H9 (cell line): ENCODE measurements around the gene DPH5. TPM values are rescaled to one million over a fixed set of nuclear protein-coding genes. Genes with fewer than 3 reads are reported as not detected.

Experiments used
- DNase-seq: peaks from one replicate; pipeline ENCODE4 v3.0.0-alpha.2; 2017
- H2AFZ ChIP-seq: one replicate; pipeline ENCODE4 v1.6.1; 2013; ENCODE audit warnings: mild to moderate bottlenecking, low read length, control low read depth, moderate library complexity
- H2AK5ac ChIP-seq: 2 replicates; pipeline ENCODE4 v1.6.1; 2013; ENCODE audit warnings: low read length, control low read depth, mixed read lengths; ENCODE audit not compliant: insufficient read length
- H2BK120ac ChIP-seq: one replicate; pipeline ENCODE4 v1.6.1; 2013; ENCODE audit warnings: low read depth, mild to moderate bottlenecking, low read length, control low read depth, inconsistent platforms; ENCODE audit not compliant: poor library complexity, severe bottlenecking
- H2BK12ac ChIP-seq: 2 replicates; pipeline ENCODE4 v1.6.1; 2013; ENCODE audit warnings: low read length, control low read depth, mixed read lengths, low read depth; ENCODE audit not compliant: insufficient read length
- H2BK15ac ChIP-seq: 2 replicates; pipeline ENCODE4 v1.6.1; 2013; ENCODE audit warnings: low read depth, low read length, control low read depth
- H2BK20ac ChIP-seq: one replicate; pipeline ENCODE4 v1.6.1; 2013; ENCODE audit warnings: low read depth, mild to moderate bottlenecking, low read length, control low read depth, inconsistent platforms; ENCODE audit not compliant: poor library complexity, severe bottlenecking
- H2BK5ac ChIP-seq: 2 replicates; pipeline ENCODE4 v1.6.1; 2013; ENCODE audit warnings: low read length, control low read depth, mixed read lengths; ENCODE audit not compliant: insufficient read length
- H3K14ac ChIP-seq: 2 replicates; pipeline ENCODE4 v1.6.1; 2013; ENCODE audit warnings: low read length, control low read depth; ENCODE audit not compliant: insufficient read depth
- H3K18ac ChIP-seq: 2 replicates; pipeline ENCODE4 v1.6.1; 2013; ENCODE audit warnings: low read depth, mild to moderate bottlenecking, mixed read lengths, low read length, control low read depth; ENCODE audit not compliant: insufficient read length
- H3K23ac ChIP-seq: 2 replicates; pipeline ENCODE4 v1.6.1; 2013; ENCODE audit warnings: low read length, control low read depth, mixed read lengths, low read depth; ENCODE audit not compliant: insufficient read length
- H3K23me2 ChIP-seq: 2 replicates; pipeline ENCODE4 v1.6.1; 2013; ENCODE audit warnings: low read depth, mild to moderate bottlenecking, mixed read lengths, low read length, control low read depth; ENCODE audit not compliant: insufficient read length, poor library complexity, severe bottlenecking
- H3K27ac ChIP-seq: 2 replicates; pipeline ENCODE4 v1.5.1; 2013; ENCODE audit warnings: low read length, control low read depth, mixed read lengths, low read depth; ENCODE audit not compliant: insufficient read length
- H3K27me3 ChIP-seq: 2 replicates; pipeline ENCODE4 v1.6.1; 2013; ENCODE audit warnings: low read length, control low read depth, inconsistent platforms; ENCODE audit not compliant: insufficient read depth
- H3K4ac ChIP-seq: 2 replicates; pipeline ENCODE4 v1.6.1; 2013; ENCODE audit warnings: low read depth, mild to moderate bottlenecking, control low read depth, inconsistent platforms, low read length, moderate library complexity
- H3K4me1 ChIP-seq: 2 replicates; pipeline ENCODE4 v1.6.1; 2013; ENCODE audit warnings: low read length, control low read depth, inconsistent platforms; ENCODE audit not compliant: insufficient read depth
- H3K4me2 ChIP-seq: 2 replicates; pipeline ENCODE4 v1.6.1; 2013; ENCODE audit warnings: low read length, control low read depth, mixed read lengths; ENCODE audit not compliant: insufficient read length, insufficient read depth
- H3K56ac ChIP-seq: 2 replicates; pipeline ENCODE4 v1.6.1; 2013; ENCODE audit warnings: low read depth, mild to moderate bottlenecking, mixed read lengths, low read length, control low read depth; ENCODE audit not compliant: insufficient read length
- H3K79me1 ChIP-seq: 2 replicates; pipeline ENCODE4 v1.6.1; 2013; ENCODE audit warnings: low read depth, mild to moderate bottlenecking, moderate library complexity, low read length, control low read depth, inconsistent platforms; ENCODE audit not compliant: insufficient read depth, poor library complexity, severe bottlenecking
- H3K79me2 ChIP-seq: 2 replicates; pipeline ENCODE4 v1.6.1; 2013; ENCODE audit warnings: low read length, control low read depth, inconsistent platforms; ENCODE audit not compliant: insufficient read depth
- H3K9ac ChIP-seq: 2 replicates; pipeline ENCODE4 v1.6.1; 2013; ENCODE audit warnings: low read length, control low read depth, mixed read lengths; ENCODE audit not compliant: insufficient read length; ENCODE audit errors: extremely low read depth
- H3K9me3 ChIP-seq: one replicate; pipeline ENCODE4 v1.6.1; 2013; ENCODE audit warnings: low read depth, low read length, inconsistent platforms; ENCODE audit not compliant: control insufficient read depth
- H3T11ph ChIP-seq: one replicate; pipeline ENCODE4 v1.6.1; 2013; ENCODE audit warnings: mild to moderate bottlenecking, low read length, control low read depth, inconsistent platforms
- H4K20me1 ChIP-seq: one replicate; pipeline ENCODE4 v1.6.1; 2013; ENCODE audit not compliant: control insufficient read depth, insufficient read length, insufficient read depth
- H4K5ac ChIP-seq: 2 replicates; pipeline ENCODE4 v1.6.1; 2013; ENCODE audit warnings: low read depth, mild to moderate bottlenecking, mixed read lengths, low read length, control low read depth; ENCODE audit not compliant: insufficient read length
- H4K8ac ChIP-seq: replicated peaks from 2 replicates; pipeline ENCODE4 v1.6.1; 2013; ENCODE audit warnings: low read length, control low read depth, mixed read lengths, low read depth; ENCODE audit not compliant: insufficient read length
- H4K91ac ChIP-seq: 2 replicates; pipeline ENCODE4 v1.6.1; 2013; ENCODE audit warnings: low read depth, mild to moderate bottlenecking, moderate library complexity, mixed read lengths, low read length, control low read depth; ENCODE audit not compliant: insufficient read length
- H3K27ac Mint-ChIP-seq, 3 experiments: 2 replicates in 2 of 3; 3 replicates in 1 of 3; pipeline ENCODE4 v1.8.0; 2020 to 2021; ENCODE audit warnings: mixed read lengths in 3 of 3, mild to moderate bottlenecking in 1 of 3, moderate library complexity in 1 of 3
- H3K27me3 Mint-ChIP-seq: 2 replicates; pipeline ENCODE4 v1.8.0; 2021; ENCODE audit warnings: low read depth, mild to moderate bottlenecking, moderate library complexity, mixed read lengths
- H3K36me3 Mint-ChIP-seq, 3 experiments: 2 replicates in 2 of 3; 3 replicates in 1 of 3; pipeline ENCODE4 v1.8.0; 2020 to 2021; ENCODE audit warnings: low read depth in 3 of 3, mixed read lengths in 3 of 3; ENCODE audit not compliant: insufficient read depth in 1 of 3
- H3K4me1 Mint-ChIP-seq, 2 experiments: 2 replicates each; pipeline ENCODE4 v1.8.0; 2020; ENCODE audit warnings: mixed read lengths in 2 of 2
- H3K4me3 Mint-ChIP-seq, 2 experiments: 2 replicates in 1 of 2; 3 replicates in 1 of 2; pipeline ENCODE4 v1.8.0; 2020 to 2021; ENCODE audit warnings: mild to moderate bottlenecking in 2 of 2, mixed read lengths in 2 of 2, moderate library complexity in 1 of 2
- H3K9me3 Mint-ChIP-seq, 2 experiments: 2 replicates in 1 of 2; 3 replicates in 1 of 2; pipeline ENCODE4 v1.8.0; 2020; ENCODE audit warnings: mild to moderate bottlenecking in 2 of 2, mixed read lengths in 2 of 2, moderate library complexity in 1 of 2
- WGBS: extraction: QIAGEN DNeasy Blood & Tissue Kit; methylation state at CpG from one replicate; pipeline ENCODE4 v1.1.7; 2013; ENCODE audit warnings: missing lambda C conversion rate, low lambda C conversion rate, mixed read lengths; ENCODE audit not compliant: insufficient read length; ENCODE audit errors: extremely low coverage; 5-methylcytosine and 5-hydroxymethylcytosine counted together
- total RNA-seq: library from RNA; stranded (reverse); gene quantifications from 2 replicates; pipeline ENCODE4 v1.2.1, GENCODE V29; 2021
- TF ChIP-seq, protein P1 (sequence below): fragments of 200-600 bp; sonication (generic); conservative IDR thresholded peaks from 3 replicates; pipeline ENCODE4 v1.8.0; 2021; ENCODE audit warnings: antibody characterized with exemption, mild to moderate bottlenecking

DPH5 gene
- total RNA-seq, 1 experiment from 2014 or later, result 49.4 TPM

DNA sequence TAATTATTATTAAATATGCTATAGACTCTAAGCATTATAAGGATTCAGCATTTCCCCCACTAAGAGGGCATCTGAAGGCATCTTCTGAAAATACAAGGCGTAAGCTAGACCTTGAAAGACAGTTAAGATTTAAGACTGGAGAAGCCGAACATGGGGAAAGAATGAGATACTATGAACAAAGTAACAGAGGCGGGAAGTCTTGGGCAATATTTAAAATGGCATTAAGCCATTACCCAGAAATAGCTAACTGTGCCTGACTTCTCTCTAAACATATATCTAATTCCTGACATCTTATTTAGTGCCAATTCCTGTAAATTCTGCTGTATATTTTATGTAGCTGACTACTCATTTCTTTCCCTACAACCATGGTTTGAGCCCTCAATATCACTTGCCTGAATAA lies 20.9 kb downstream of the DPH5 start:
- Histone ChIP-seq H3K23me2 (no peaks in the 10 kb centered on the region), H2BK120ac (no peak overlapping the region), H3K27me3 (no peaks in the 10 kb centered on the region), H3K18ac (no peak overlapping the region), H3T11ph (no peak overlapping the region), H2AK5ac (no peak overlapping the region), H3K4me1 (no peaks in the 10 kb centered on the region), H3K79me1 (no peaks in the 10 kb centered on the region), H3K14ac (no peak overlapping the region), H3K4me2 (no peak overlapping the region), H3K79me2 (no peaks in the 10 kb centered on the region; the same call in 1 of the 2 replicates), H2BK20ac (no peak overlapping the region), H3K27ac (no peak overlapping the region), H4K91ac (no peak overlapping the region), H3K23ac (no peak overlapping the region), H3K9ac (no peak overlapping the region), H3K9me3 (no peaks in the 10 kb centered on the region), H2BK12ac (no peak overlapping the region), H3K56ac (no peak overlapping the region), H2BK5ac (no peak overlapping the region), H4K20me1 (no peaks in the 10 kb centered on the region), H2BK15ac (no peak overlapping the region), H4K5ac (no peak overlapping the region), H4K8ac (no peak overlapping the region), H2AFZ (no peak overlapping the region), H3K4ac (no peak overlapping the region)
- DNase-seq, result no peak
- H3K36me3 Mint-ChIP-seq, result peaks cover 3 to 14% (median 14%) of the 10 kb centered on the region in 3 experiments; a peak in 4 of 7 replicates
- H3K27me3 Mint-ChIP-seq, result no peaks in the 10 kb centered on the region
- TF ChIP-seq, protein P1, sequence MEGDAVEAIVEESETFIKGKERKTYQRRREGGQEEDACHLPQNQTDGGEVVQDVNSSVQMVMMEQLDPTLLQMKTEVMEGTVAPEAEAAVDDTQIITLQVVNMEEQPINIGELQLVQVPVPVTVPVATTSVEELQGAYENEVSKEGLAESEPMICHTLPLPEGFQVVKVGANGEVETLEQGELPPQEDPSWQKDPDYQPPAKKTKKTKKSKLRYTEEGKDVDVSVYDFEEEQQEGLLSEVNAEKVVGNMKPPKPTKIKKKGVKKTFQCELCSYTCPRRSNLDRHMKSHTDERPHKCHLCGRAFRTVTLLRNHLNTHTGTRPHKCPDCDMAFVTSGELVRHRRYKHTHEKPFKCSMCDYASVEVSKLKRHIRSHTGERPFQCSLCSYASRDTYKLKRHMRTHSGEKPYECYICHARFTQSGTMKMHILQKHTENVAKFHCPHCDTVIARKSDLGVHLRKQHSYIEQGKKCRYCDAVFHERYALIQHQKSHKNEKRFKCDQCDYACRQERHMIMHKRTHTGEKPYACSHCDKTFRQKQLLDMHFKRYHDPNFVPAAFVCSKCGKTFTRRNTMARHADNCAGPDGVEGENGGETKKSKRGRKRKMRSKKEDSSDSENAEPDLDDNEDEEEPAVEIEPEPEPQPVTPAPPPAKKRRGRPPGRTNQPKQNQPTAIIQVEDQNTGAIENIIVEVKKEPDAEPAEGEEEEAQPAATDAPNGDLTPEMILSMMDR, result no peak
- H3K4me3 Mint-ChIP-seq, result no peak overlapping the region
- peaks cover 8 to 13% of the 10 kb centered on the region in 2 experiments; a peak in 3 of 4 replicates for H3K4me1 Mint-ChIP-seq
- H3K27ac Mint-ChIP-seq, result no peak overlapping the region
- WGBS, result no CpG with 5 or more reads among the region's 3 CpGs
- H3K9me3 Mint-ChIP-seq, result no peaks in the 10 kb centered on the region
